ENCODE measurements around the gene SPPL3. TPM values are rescaled to one million over a fixed set of nuclear protein-coding genes. Genes with fewer than 3 reads are reported as not detected.

The SPPL3 gene
- total RNA-seq, 4 donors from 2014 or later: 30.3 to 47.1 (median 34.2) TPM

DNA sequence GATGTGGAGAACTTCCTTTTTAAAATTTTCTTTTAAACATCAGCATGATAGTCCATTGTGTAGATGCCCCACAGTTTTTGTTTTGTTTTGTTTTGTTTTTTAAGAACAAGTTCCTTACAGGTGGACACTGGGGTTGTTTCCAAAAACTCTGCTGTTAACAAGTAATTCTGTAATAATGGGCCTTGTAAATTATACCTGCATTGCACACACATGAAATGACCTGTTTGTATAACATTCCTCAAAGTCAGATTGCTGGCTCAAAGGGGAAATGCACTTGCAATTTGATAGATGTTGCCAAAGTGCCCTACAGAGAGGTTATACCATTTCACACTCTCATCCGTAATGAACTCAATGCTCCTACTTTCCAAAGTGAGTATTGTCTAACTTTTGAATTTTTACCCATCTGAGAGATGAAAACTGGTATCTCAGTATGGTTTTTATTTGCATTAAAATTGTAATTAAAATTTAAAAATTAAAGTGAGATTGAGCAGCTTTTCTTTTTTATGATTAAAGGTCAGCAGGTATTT is 89.2 kb downstream of the SPPL3 start:
- H3K4me1 ChIP-seq: peaks cover 0 to 38% (median 5%) of the 10 kb centered on the region in 3 donors
- H3K27ac ChIP-seq: no peak overlapping the region
- intact Hi-C loops (cut with DNase I): no loop called here

GRCh38 chr12:120814203-120814902 is 89.8 kb downstream of the SPPL3 start:
- WGBS, 2 donors: 85 to 88% methylated on average over 2 of the region's 2 CpGs
- intact Hi-C loops (cut with DNase I): no loop called here
- H3K27me3 ChIP-seq: no peaks in the 10 kb centered on the region
- no peak for DNase-seq
- H3K36me3 ChIP-seq: peaks cover 0 to 12% (median 0%) of the 10 kb centered on the region in 3 donors
- H3K4me3 ChIP-seq: no peak overlapping the region
- H3K4me1 ChIP-seq: peaks cover 0 to 38% (median 5%) of the 10 kb centered on the region in 3 donors
- TF ChIP-seq, protein P1, sequence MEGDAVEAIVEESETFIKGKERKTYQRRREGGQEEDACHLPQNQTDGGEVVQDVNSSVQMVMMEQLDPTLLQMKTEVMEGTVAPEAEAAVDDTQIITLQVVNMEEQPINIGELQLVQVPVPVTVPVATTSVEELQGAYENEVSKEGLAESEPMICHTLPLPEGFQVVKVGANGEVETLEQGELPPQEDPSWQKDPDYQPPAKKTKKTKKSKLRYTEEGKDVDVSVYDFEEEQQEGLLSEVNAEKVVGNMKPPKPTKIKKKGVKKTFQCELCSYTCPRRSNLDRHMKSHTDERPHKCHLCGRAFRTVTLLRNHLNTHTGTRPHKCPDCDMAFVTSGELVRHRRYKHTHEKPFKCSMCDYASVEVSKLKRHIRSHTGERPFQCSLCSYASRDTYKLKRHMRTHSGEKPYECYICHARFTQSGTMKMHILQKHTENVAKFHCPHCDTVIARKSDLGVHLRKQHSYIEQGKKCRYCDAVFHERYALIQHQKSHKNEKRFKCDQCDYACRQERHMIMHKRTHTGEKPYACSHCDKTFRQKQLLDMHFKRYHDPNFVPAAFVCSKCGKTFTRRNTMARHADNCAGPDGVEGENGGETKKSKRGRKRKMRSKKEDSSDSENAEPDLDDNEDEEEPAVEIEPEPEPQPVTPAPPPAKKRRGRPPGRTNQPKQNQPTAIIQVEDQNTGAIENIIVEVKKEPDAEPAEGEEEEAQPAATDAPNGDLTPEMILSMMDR (IDR thresholded peaks at IDR 0.05): no peak
- no peak for TF ChIP-seq POLR2A (IDR thresholded peaks at IDR 0.05)
- H3K27ac ChIP-seq: no peak overlapping the region
- no peaks in the 10 kb centered on the region for H3K9me3 ChIP-seq

More for the DNA sequence above, 89.2 kb downstream of the SPPL3 start:
- Histone ChIP-seq H3K27me3 (no peaks in the 10 kb centered on the region), H3K4me3 (no peak overlapping the region), H3K36me3 (peaks cover 0 to 5% (median 0%) of the 10 kb centered on the region in 3 donors), H3K9me3 (no peaks in the 10 kb centered on the region)
- 61 to 63% methylated on average over 1 of the region's 1 CpG for WGBS, 2 donors
- DNase-seq: no peak
- TF ChIP-seq, protein P1 (IDR thresholded peaks at IDR 0.05): no peak
- no peak for TF ChIP-seq POLR2A (IDR thresholded peaks at IDR 0.05)

- Histone ChIP-seq H3K27ac (no peak overlapping the region), H3K27me3 (no peaks in the 10 kb centered on the region), H3K9me3 (no peaks in the 10 kb centered on the region), H3K36me3 (peaks cover 0 to 18% (median 0%) of the 10 kb centered on the region in 3 donors), H3K4me1 (peaks cover 0 to 38% (median 5%) of the 10 kb centered on the region in 3 donors), H3K4me3 (no peak overlapping the region)
- intact Hi-C loops (cut with DNase I): no loop called here
- WGBS, 2 donors: 89% methylated on average over 2 of the region's 2 CpGs; no CpG with 5 or more reads in 1 of the 2 donors
- TF ChIP-seq, protein P1 (IDR thresholded peaks at IDR 0.05): no peak
- TF ChIP-seq POLR2A (IDR thresholded peaks at IDR 0.05): no peak
- DNase-seq: no peak
These were observed 90.5 kb downstream of the SPPL3 start for GRCh38 chr12:120813588-120814153.

- DNase-seq: no peak
- Histone ChIP-seq H3K4me3 (no peak overlapping the region), H3K36me3 (peaks cover 0 to 41% (median 0%) of the 10 kb centered on the region in 3 donors), H3K4me1 (peaks cover 0 to 19% (median 4%) of the 10 kb centered on the region in 3 donors), H3K27me3 (no peaks in the 10 kb centered on the region), H3K27ac (no peak overlapping the region), H3K9me3 (no peaks in the 10 kb centered on the region)
- intact Hi-C loops (cut with DNase I): no loop called here
- TF ChIP-seq, protein P1 (IDR thresholded peaks at IDR 0.05): no peak
- TF ChIP-seq POLR2A (IDR thresholded peaks at IDR 0.05): no peak
- 93 to 94% methylated on average over 3 of the region's 3 CpGs for WGBS, 2 donors
These were observed 94.1 kb downstream of the SPPL3 start for GRCh38 chr12:120810021-120810420.

DNA sequence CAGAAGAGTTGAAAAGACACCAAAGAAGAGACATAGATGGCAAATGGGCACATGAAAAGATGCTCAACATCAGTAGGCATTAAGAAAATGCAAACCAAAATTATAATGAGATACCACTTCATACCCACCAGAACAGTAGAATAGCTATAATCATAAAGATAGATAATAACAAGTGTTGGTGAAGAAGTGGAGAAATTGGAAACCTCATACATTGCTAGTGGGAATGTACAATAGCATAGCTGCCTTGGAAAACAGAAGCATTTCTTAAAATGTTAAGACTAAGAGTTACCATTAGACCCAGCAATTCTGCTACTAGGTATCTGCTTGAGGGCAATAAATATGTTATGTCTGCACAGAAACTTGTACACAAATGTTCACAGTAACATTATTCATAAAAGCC is 99.7 kb downstream of the SPPL3 start:
- no peak for DNase-seq
- H3K4me1 ChIP-seq: peaks cover 0 to 26% (median 0%) of the 10 kb centered on the region in 3 donors
- H3K27me3 ChIP-seq: no peaks in the 10 kb centered on the region
- no peak overlapping the region for H3K27ac ChIP-seq
- H3K4me3 ChIP-seq: no peak overlapping the region
- TF ChIP-seq POLR2A (IDR thresholded peaks at IDR 0.05): no peak
- TF ChIP-seq, protein P1 (IDR thresholded peaks at IDR 0.05): no peak
- intact Hi-C loops (cut with DNase I): no loop called here
- H3K9me3 ChIP-seq: no peaks in the 10 kb centered on the region
- H3K36me3 ChIP-seq: peaks cover 0 to 36% (median 0%) of the 10 kb centered on the region in 3 donors

Measured in esophagus squamous epithelium (tissue), 5 donors.